ENCODE measurements around the gene BIN1.

- TF ChIP-seq EZH2 (IDR thresholded peaks at IDR 0.05; ENCODE audit: borderline replicate concordance, low read depth, low read length, severe bottlenecking) (no peak), CTCF (IDR thresholded peaks at IDR 0.05; ENCODE audit: borderline replicate concordance, extremely low read depth, low read length, poor library complexity, severe bottlenecking) (no peak)
Observed at GRCh38 chr2:127091886-127092285, 15.1 kb downstream of the BIN1 start.

Data from DND-41 (cell line).